CD4-positive, alpha-beta T cell (primary cell): ENCODE data around the gene CCNL1. TPM values are rescaled to one million over a fixed set of nuclear protein-coding genes. Genes with fewer than 3 reads are reported as not detected.
A peak's percentile ranks its signal among the peaks of the same experiment; 100 is the strongest.

Experiments
- ATAC-seq: fragments of 200-7000 bp; cut with Tn5 transposase; one replicate; pipeline ENCODE4 v1.10.0; 2022; ENCODE audit warnings: mild to moderate bottlenecking; ENCODE audit not compliant: poor library complexity
- CTCF ChIA-PET: fragments of 350-600 bp; sonication (Branson Sonifier 250); formaldehyde crosslinking; loops from one replicate; lab custom pipeline; 2021; ENCODE audit warnings: antibody characterized with exemption, inconsistent platforms; lab: Charles Lee
- POLR2A ChIA-PET: fragments of 350-600 bp; sonication (Branson Sonifier 250); formaldehyde crosslinking; loops from one replicate; lab custom pipeline; 2021; ENCODE audit warnings: antibody characterized with exemption, inconsistent platforms; lab: Charles Lee
- DNase-seq, 14 experiments: peaks; one replicate each; pipeline ENCODE4 v3.0.0-alpha.2; 2013 to 2020; ENCODE audit warnings: mixed read lengths in 2 of 14
- H3K27ac ChIP-seq, 2 donors: one replicate each; pipeline versions ENCODE4 v1.5.1 to v1.7.0; 2013; ENCODE audit warnings: low read length in 2 of 2, low read depth in 1 of 2, mild to moderate bottlenecking in 1 of 2
- H3K27me3 ChIP-seq, 2 experiments: 1 replicate in 1 of 2; 2 replicates in 1 of 2; pipeline versions ENCODE4 v1.6.1 to v1.7.0; 2013; ENCODE audit warnings: low read length in 2 of 2, control low read depth in 1 of 2, mild to moderate bottlenecking in 1 of 2, moderate library complexity in 1 of 2; ENCODE audit not compliant: insufficient read depth in 2 of 2, control insufficient read depth in 1 of 2
- H3K36me3 ChIP-seq: one replicate; pipeline ENCODE4 v1.6.1; 2013; ENCODE audit warnings: low read length, control low read depth; ENCODE audit not compliant: insufficient read depth
- H3K4me1 ChIP-seq: one replicate; pipeline ENCODE4 v1.6.1; 2013; ENCODE audit warnings: low read length, control low read depth; ENCODE audit not compliant: insufficient read depth
- H3K4me3 ChIP-seq: one replicate; pipeline ENCODE4 v1.5.1; 2013; ENCODE audit warnings: mild to moderate bottlenecking, low read length, moderate library complexity
- H3K9me3 ChIP-seq, 2 experiments: 1 replicate in 1 of 2; 2 replicates in 1 of 2; pipeline versions ENCODE4 v1.6.1 to v1.7.0; 2013; ENCODE audit warnings: low read length in 2 of 2, mild to moderate bottlenecking in 2 of 2, control low read depth in 1 of 2, moderate library complexity in 1 of 2; ENCODE audit not compliant: control insufficient read depth in 1 of 2, insufficient read depth in 1 of 2
- H3K27ac Mint-ChIP-seq: one replicate; pipeline ENCODE4 v1.8.0; 2020; ENCODE audit warnings: mixed read lengths
- H3K27me3 Mint-ChIP-seq: one replicate; pipeline ENCODE4 v1.8.0; 2021; ENCODE audit warnings: mixed read lengths
- H3K36me3 Mint-ChIP-seq: one replicate; pipeline ENCODE4 v1.8.0; 2021; ENCODE audit warnings: low read depth, mixed read lengths
- H3K4me1 Mint-ChIP-seq: one replicate; pipeline ENCODE4 v1.8.0; 2021; ENCODE audit warnings: low read depth, mixed read lengths
- H3K4me3 Mint-ChIP-seq: one replicate; pipeline ENCODE4 v1.8.0; 2020; ENCODE audit warnings: mild to moderate bottlenecking, mixed read lengths
- H3K9me3 Mint-ChIP-seq: one replicate; pipeline ENCODE4 v1.8.0; 2020; ENCODE audit warnings: mixed read lengths
- CTCF ChIP-seq: fragments of 200-600 bp; IDR thresholded peaks from one replicate; pipeline ENCODE4 v1.8.0; 2022; ENCODE audit warnings: antibody characterized with exemption, mild to moderate bottlenecking
- intact Hi-C, 2 experiments: fragments of 100-400 bp; cut with DNase I in 1 of 2; cut with micrococcal nuclease in 1 of 2; formaldehyde crosslinking; loops; one replicate each; pipeline versions ENCODE4 v1.15.1 to v1.9.0; 2023 to 2025; cut with DNase I, micrococcal nuclease
- total RNA-seq, 174 experiments: library from RNA in 2 of 174; stranded (reverse) in 2 of 174; gene quantifications; one replicate each; pipeline ENCODE4 v1.2.3 and lab custom pipeline; 2021 to 2026

Gene CCNL1
- total RNA-seq, 2 experiments from 2014 or later: 1,350 to 1,388 TPM

- Mint-ChIP-seq H3K9me3 (no peaks in the 10 kb centered on the region), H3K4me1 (peaks cover 6% of the 10 kb centered on the region), H3K36me3 (no peaks in the 10 kb centered on the region), H3K27ac (no peak overlapping the region), H3K27me3 (no peaks in the 10 kb centered on the region), H3K4me3 (no peak overlapping the region)
- Histone ChIP-seq H3K27me3 (no peaks in the 10 kb centered on the region), H3K27ac (no peak overlapping the region), H3K9me3 (peaks cover 0 to 4% of the 10 kb centered on the region in 2 experiments), H3K36me3 (no peaks in the 10 kb centered on the region), H3K4me3 (no peak overlapping the region), H3K4me1 (peaks cover 10% of the 10 kb centered on the region)
- no peak for TF ChIP-seq CTCF
- ChIA-PET CTCF (interaction anchor here (1.3 to 2.7 kb wide), 3 partner anchors 8 to 27 kb away, joined by 3 to 10 read pairs (median 4); no protein-coding TSS in a partner anchor), POLR2A (interaction anchor here (0.8 kb wide), 1 partner anchor 27 kb away, joined by 3 read pairs; no protein-coding TSS in a partner anchor)
- intact Hi-C loops: loop anchor here in 1 of 2 experiments (2.0 kb wide), 1 partner anchor 13 kb away; no protein-coding TSS in a partner anchor
- no peak for ATAC-seq
- DNase-seq: no peak
These were observed 44.6 kb downstream of the CCNL1 start for GRCh38 chr3:157115069-157116006.

- ATAC-seq (peak; percentile 92), DNase-seq (peak in 3 of 14 experiments; percentile 32 to 51 (median 44))
- Histone ChIP-seq H3K36me3 (no peaks in the 10 kb centered on the region), H3K9me3 (no peaks in the 10 kb centered on the region), H3K4me1 (no peaks in the 10 kb centered on the region), H3K27ac (no peak overlapping the region), H3K27me3 (no peaks in the 10 kb centered on the region), H3K4me3 (no peak overlapping the region)
- H3K27me3 Mint-ChIP-seq: no peaks in the 10 kb centered on the region
- ChIA-PET CTCF (interaction anchor here (1.0 to 2.7 kb wide), 6 partner anchors 10 to 25 kb away, joined by 3 to 10 read pairs (median 4); no protein-coding TSS in a partner anchor), POLR2A (no interaction called here)
- TF ChIP-seq CTCF: no peak
- no peak overlapping the region for H3K4me3 Mint-ChIP-seq
- no peaks in the 10 kb centered on the region for H3K36me3 Mint-ChIP-seq
- intact Hi-C loops: loop anchor here in 1 of 2 experiments (2.0 kb wide), 1 partner anchor 15 kb away; no protein-coding TSS in a partner anchor
- no peaks in the 10 kb centered on the region for H3K9me3 Mint-ChIP-seq
- no peaks in the 10 kb centered on the region for H3K4me1 Mint-ChIP-seq
- H3K27ac Mint-ChIP-seq: no peak overlapping the region
These were observed 46.0 kb downstream of the CCNL1 start for GRCh38 chr3:157113832-157114505.

GRCh38 chr3:157112536-157112935 lies 47.4 kb downstream of the CCNL1 start:
- H3K4me1 ChIP-seq: no peaks in the 10 kb centered on the region
- no peak overlapping the region for H3K4me3 ChIP-seq
- Mint-ChIP-seq H3K27ac (no peak overlapping the region), H3K27me3 (no peaks in the 10 kb centered on the region), H3K4me3 (no peak overlapping the region), H3K36me3 (no peaks in the 10 kb centered on the region), H3K9me3 (no peaks in the 10 kb centered on the region), H3K4me1 (no peaks in the 10 kb centered on the region)
- no peak overlapping the region for H3K27ac ChIP-seq
- no peak for TF ChIP-seq CTCF
- ATAC-seq (no peak), DNase-seq (no peak)
- intact Hi-C loops: no loop called here
- POLR2A ChIA-PET: no interaction called here
- CTCF ChIA-PET: interaction anchor here (1.0 to 1.7 kb wide), 3 partner anchors 9 to 25 kb away, joined by 3 to 5 read pairs (median 3); no protein-coding TSS in a partner anchor
- H3K36me3 ChIP-seq: no peaks in the 10 kb centered on the region
- no peaks in the 10 kb centered on the region for H3K27me3 ChIP-seq
- no peaks in the 10 kb centered on the region for H3K9me3 ChIP-seq
